Mucosa of stomach (tissue), 1 donor: ENCODE results near the gene MAEA.

Experiments used
- H3K27me3 ChIP-seq: one replicate; pipeline ENCODE4 v1.7.0; 2013; ENCODE audit warnings: mild to moderate bottlenecking, low read length; ENCODE audit not compliant: control insufficient read depth, insufficient read depth
- H3K36me3 ChIP-seq: one replicate; pipeline ENCODE4 v1.7.0; 2013; ENCODE audit warnings: low read length; ENCODE audit not compliant: control insufficient read depth, insufficient read depth
- H3K4me1 ChIP-seq: one replicate; pipeline ENCODE4 v1.7.0; 2013; ENCODE audit warnings: mild to moderate bottlenecking, low read length; ENCODE audit not compliant: control insufficient read depth, insufficient read depth
- H3K4me3 ChIP-seq: one replicate; pipeline ENCODE4 v1.7.0; 2013; ENCODE audit warnings: low read length
- H3K9ac ChIP-seq: one replicate; pipeline ENCODE4 v1.7.0; 2013; ENCODE audit warnings: mild to moderate bottlenecking, low read length, moderate library complexity
- H3K9me3 ChIP-seq: one replicate; pipeline ENCODE4 v1.7.0; 2013; ENCODE audit warnings: mild to moderate bottlenecking, low read length, moderate library complexity; ENCODE audit not compliant: control insufficient read depth
- donor health status: Pancreatic carcinoma.

Gene MAEA

GRCh38 chr4:1353186-1354055 lies 63.7 kb downstream of the MAEA start:
- Histone ChIP-seq H3K9me3 (no peaks in the 10 kb centered on the region), H3K4me3 (no peak overlapping the region), H3K9ac (no peak overlapping the region), H3K4me1 (peaks cover 16% of the 10 kb centered on the region), H3K27me3 (no peaks in the 10 kb centered on the region), H3K36me3 (peaks cover 8% of the 10 kb centered on the region)

- H3K36me3 ChIP-seq = peaks cover 8% of the 10 kb centered on the region
- no peak overlapping the region for H3K4me3 ChIP-seq
- H3K27me3 ChIP-seq = no peaks in the 10 kb centered on the region
- H3K4me1 ChIP-seq = peaks cover 7% of the 10 kb centered on the region
- H3K9me3 ChIP-seq = no peaks in the 10 kb centered on the region
- no peak overlapping the region for H3K9ac ChIP-seq
These were observed 64.7 kb downstream of the MAEA start for GRCh38 chr4:1354136-1354982.

GRCh38 chr4:1354983-1355275 lies 65.2 kb downstream of the MAEA start:
- Histone ChIP-seq H3K36me3 (peaks cover 8% of the 10 kb centered on the region), H3K9me3 (no peaks in the 10 kb centered on the region), H3K4me1 (peaks cover 4% of the 10 kb centered on the region), H3K27me3 (no peaks in the 10 kb centered on the region), H3K4me3 (no peak overlapping the region), H3K9ac (no peak overlapping the region)

- H3K9me3 ChIP-seq = no peaks in the 10 kb centered on the region
- H3K4me3 ChIP-seq = no peak overlapping the region
- no peaks in the 10 kb centered on the region for H3K27me3 ChIP-seq
- peaks cover 4% of the 10 kb centered on the region for H3K4me1 ChIP-seq
- no peak overlapping the region for H3K9ac ChIP-seq
- H3K36me3 ChIP-seq = peaks cover 5% of the 10 kb centered on the region
These were observed 65.7 kb downstream of the MAEA start for GRCh38 chr4:1355378-1355777.

- H3K4me1 ChIP-seq = peaks cover 4% of the 10 kb centered on the region
- H3K9me3 ChIP-seq = no peaks in the 10 kb centered on the region
- peaks cover 4% of the 10 kb centered on the region for H3K36me3 ChIP-seq
- H3K9ac ChIP-seq = no peak overlapping the region
- no peak overlapping the region for H3K4me3 ChIP-seq
- H3K27me3 ChIP-seq = no peaks in the 10 kb centered on the region
These were observed 66.7 kb downstream of the MAEA start for GRCh38 chr4:1356181-1356998.

GRCh38 chr4:1357356-1358248 lies 67.9 kb downstream of the MAEA start:
- H3K9ac ChIP-seq = no peak overlapping the region
- H3K9me3 ChIP-seq = no peaks in the 10 kb centered on the region
- H3K27me3 ChIP-seq = no peaks in the 10 kb centered on the region
- H3K4me3 ChIP-seq = no peak overlapping the region
- H3K4me1 ChIP-seq = no peaks in the 10 kb centered on the region
- H3K36me3 ChIP-seq = peaks cover 4% of the 10 kb centered on the region

- Histone ChIP-seq H3K27me3 (no peaks in the 10 kb centered on the region), H3K4me3 (no peak overlapping the region), H3K4me1 (no peaks in the 10 kb centered on the region), H3K36me3 (peaks cover 4% of the 10 kb centered on the region), H3K9ac (no peak overlapping the region), H3K9me3 (no peaks in the 10 kb centered on the region)
These were observed 68.9 kb downstream of the MAEA start for GRCh38 chr4:1358421-1359143.

GRCh38 chr4:1359144-1359501 lies 69.4 kb downstream of the MAEA start:
- no peaks in the 10 kb centered on the region for H3K9me3 ChIP-seq
- H3K9ac ChIP-seq = no peak overlapping the region
- H3K27me3 ChIP-seq = no peaks in the 10 kb centered on the region
- no peak overlapping the region for H3K4me3 ChIP-seq
- no peaks in the 10 kb centered on the region for H3K4me1 ChIP-seq
- H3K36me3 ChIP-seq = peaks cover 4% of the 10 kb centered on the region

- no peaks in the 10 kb centered on the region for H3K4me1 ChIP-seq
- H3K9ac ChIP-seq = no peak overlapping the region
- no peaks in the 10 kb centered on the region for H3K9me3 ChIP-seq
- H3K36me3 ChIP-seq = peaks cover 4% of the 10 kb centered on the region
- H3K4me3 ChIP-seq = no peak overlapping the region
- no peaks in the 10 kb centered on the region for H3K27me3 ChIP-seq
These were observed 70.3 kb downstream of the MAEA start for GRCh38 chr4:1359976-1360375.

- Histone ChIP-seq H3K4me3 (no peak overlapping the region), H3K36me3 (peaks cover 4% of the 10 kb centered on the region), H3K27me3 (no peaks in the 10 kb centered on the region)
These were observed 71.0 kb downstream of the MAEA start for GRCh38 chr4:1360423-1361283.

More at GRCh38 chr4:1360423-1361283, 71.0 kb downstream of the MAEA start:
- H3K9me3 ChIP-seq = no peaks in the 10 kb centered on the region
- H3K9ac ChIP-seq = no peak overlapping the region
- no peaks in the 10 kb centered on the region for H3K4me1 ChIP-seq
